ENCODE measurements around the gene SIRPA. TPM values are rescaled to one million over a fixed set of nuclear protein-coding genes. Genes with fewer than 3 reads are reported as not detected.
A peak's percentile ranks its signal among the peaks of the same experiment; 100 is the strongest.

SIRPA gene
- polyA plus RNA-seq, 1 donor (not counting 4 experiments of a cell fraction or from before 2014, with no cell fraction given), result 23.7 TPM

DNA sequence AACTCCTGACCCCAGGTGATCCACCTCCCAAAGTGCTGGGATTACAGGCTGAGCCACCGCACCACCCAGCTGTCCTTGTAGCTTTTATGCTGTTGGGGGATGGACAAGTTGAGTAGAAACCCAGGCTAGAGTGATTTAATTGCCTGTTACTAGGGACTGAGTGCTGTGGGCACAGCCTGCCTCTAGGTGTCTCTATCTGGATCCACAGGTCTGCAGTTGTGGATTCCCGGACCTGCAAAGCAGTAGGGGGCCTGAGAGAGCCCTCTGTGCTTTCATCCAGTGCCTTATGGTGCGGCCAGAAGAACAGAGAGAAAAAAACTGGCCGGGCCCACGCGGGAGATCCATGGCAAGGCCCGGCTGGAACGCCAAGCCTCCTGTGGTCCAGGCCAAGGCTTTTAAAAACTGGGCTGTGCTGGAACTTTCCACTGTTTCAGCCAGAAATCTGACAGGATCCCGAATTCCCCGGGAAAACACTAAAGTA is 5.2 kb downstream of the SIRPA start:
- DNase-seq (ENCODE audit: low read depth, low spot score), result no peak
- Histone ChIP-seq H3K79me2 (ENCODE audit: control insufficient read depth, insufficient read depth, low read length) (peaks cover 93% of the 10 kb centered on the region), H3K9me1 (ENCODE audit: control insufficient read depth, extremely low read depth, insufficient read depth, low read length) (peaks cover 8% of the 10 kb centered on the region), H3K4me2 (ENCODE audit: control insufficient read depth, extremely low read depth, insufficient read depth, low read depth, low read length) (no peak overlapping the region), H3K27ac (ENCODE audit: control insufficient read depth, insufficient read depth, low read length) (no peak overlapping the region), H3K36me3 (ENCODE audit: control insufficient read depth in 2 of 2, extremely low read depth in 1 of 2, insufficient read depth in 2 of 2, low read length in 2 of 2) (peaks cover 11 to 39% of the 10 kb centered on the region in 2 experiments), H3K9me3 (ENCODE audit: control insufficient read depth, low read depth, low read length) (no peaks in the 10 kb centered on the region), H2AFZ (ENCODE audit: control insufficient read depth, low read length) (no peak overlapping the region), H3K4me3 (ENCODE audit: control insufficient read depth in 2 of 3, extremely low read depth in 1 of 3, insufficient read depth in 2 of 3, low read depth in 1 of 3, low read length in 3 of 3) (no peak overlapping the region), H4K20me1 (ENCODE audit: control insufficient read depth, extremely low read depth, insufficient read depth, low read length) (peaks cover 34% of the 10 kb centered on the region), H3K9ac (ENCODE audit: control insufficient read depth, extremely low read depth, insufficient read depth, low read length) (no peak overlapping the region), H3K4me1 (ENCODE audit: control insufficient read depth, extremely low read depth, insufficient read depth, low read length) (peaks cover 26% of the 10 kb centered on the region), H3K27me3 (ENCODE audit: control insufficient read depth, extremely low read depth, insufficient read depth, low read length) (no peaks in the 10 kb centered on the region)
- dilution Hi-C loops (cut with MboI; ENCODE audit: extremely low pct_ligation_motif_present, low sequenced_read_pairs), result no loop called here
- FAIRE-seq, result no peak
- TF ChIP-seq EZH2 (IDR thresholded peaks at IDR 0.05; ENCODE audit: low read length), result no peak
- peak; percentile 75 to 84 (median 83) for TF ChIP-seq CTCF (optimal IDR thresholded peaks at IDR 0.05 in 1 of 3, IDR thresholded peaks at IDR 0.05 in 1 of 3, conservative IDR thresholded peaks at IDR 0.05 in 1 of 3; ENCODE audit: extremely low read depth in 1 of 3, insufficient read depth in 2 of 3, low read length in 3 of 3)

- H3K36me3 ChIP-seq (ENCODE audit: control insufficient read depth in 2 of 2, extremely low read depth in 1 of 2, insufficient read depth in 2 of 2, low read length in 2 of 2), result peaks cover 15 to 41% of the 10 kb centered on the region in 2 experiments
- no peak overlapping the region for H2AFZ ChIP-seq (ENCODE audit: control insufficient read depth, low read length)
- FAIRE-seq (no peak), DNase-seq (ENCODE audit: low read depth, low spot score) (no peak)
- no peak overlapping the region for H3K4me3 ChIP-seq (ENCODE audit: control insufficient read depth in 2 of 3, extremely low read depth in 1 of 3, insufficient read depth in 2 of 3, low read depth in 1 of 3, low read length in 3 of 3)
- H4K20me1 ChIP-seq (ENCODE audit: control insufficient read depth, extremely low read depth, insufficient read depth, low read length), result peaks cover 37% of the 10 kb centered on the region
- H3K9me3 ChIP-seq (ENCODE audit: control insufficient read depth, low read depth, low read length), result no peaks in the 10 kb centered on the region
- H3K4me2 ChIP-seq (ENCODE audit: control insufficient read depth, extremely low read depth, insufficient read depth, low read depth, low read length), result no peak overlapping the region
- H3K4me1 ChIP-seq (ENCODE audit: control insufficient read depth, extremely low read depth, insufficient read depth, low read length), result peaks cover 20% of the 10 kb centered on the region
- no peak overlapping the region for H3K9ac ChIP-seq (ENCODE audit: control insufficient read depth, extremely low read depth, insufficient read depth, low read length)
- H3K79me2 ChIP-seq (ENCODE audit: control insufficient read depth, insufficient read depth, low read length), result peaks cover 94% of the 10 kb centered on the region
- H3K27ac ChIP-seq (ENCODE audit: control insufficient read depth, insufficient read depth, low read length), result no peak overlapping the region
- no peaks in the 10 kb centered on the region for H3K27me3 ChIP-seq (ENCODE audit: control insufficient read depth, extremely low read depth, insufficient read depth, low read length)
- TF ChIP-seq EZH2 (IDR thresholded peaks at IDR 0.05; ENCODE audit: low read length) (no peak), CTCF (optimal IDR thresholded peaks at IDR 0.05 in 1 of 3, IDR thresholded peaks at IDR 0.05 in 1 of 3, conservative IDR thresholded peaks at IDR 0.05 in 1 of 3; ENCODE audit: extremely low read depth in 1 of 3, insufficient read depth in 2 of 3, low read length in 3 of 3) (no peak)
- peaks cover 8% of the 10 kb centered on the region for H3K9me1 ChIP-seq (ENCODE audit: control insufficient read depth, extremely low read depth, insufficient read depth, low read length)
- dilution Hi-C loops (cut with MboI; ENCODE audit: extremely low pct_ligation_motif_present, low sequenced_read_pairs), result no loop called here
Observed at GRCh38 chr20:1901704-1902103, 6.5 kb downstream of the SIRPA start.
